Measurements from ENCODE around the gene NPB. TPM values are rescaled to one million over a fixed set of nuclear protein-coding genes. Genes with fewer than 3 reads are reported as not detected.

The NPB gene
- total RNA-seq, 4 donors from 2014 or later = 0.17 to 0.22 TPM; not detected in 2

GRCh38 chr17:81871387-81872230 is 30.4 kb upstream of the NPB start:
- no peak for TF ChIP-seq CTCF (IDR thresholded peaks at IDR 0.05; ENCODE audit: low read depth)

- TF ChIP-seq CTCF (IDR thresholded peaks at IDR 0.05; ENCODE audit: low read depth) = no peak
These were observed 24.5 kb upstream of the NPB start for GRCh38 chr17:81877569-81877968.

DNA sequence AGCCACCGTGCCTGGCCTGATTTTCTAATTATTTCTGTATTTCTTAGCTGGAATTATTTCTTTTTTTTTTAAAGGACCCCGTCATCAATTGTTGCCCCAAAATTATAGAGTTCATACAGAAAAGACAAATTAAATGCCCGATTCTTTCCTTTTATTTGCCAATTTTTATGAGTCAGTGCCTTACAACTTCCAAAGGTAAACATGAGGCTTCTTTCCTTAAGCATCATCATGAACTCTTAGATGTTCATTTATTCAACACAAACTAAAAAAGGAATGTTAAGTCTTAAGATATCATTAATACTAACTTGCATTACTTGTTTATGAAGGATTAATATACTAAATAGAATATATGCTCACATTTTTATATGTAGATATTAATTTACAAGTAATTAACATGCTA is 23.7 kb upstream of the NPB start:
- TF ChIP-seq CTCF (IDR thresholded peaks at IDR 0.05; ENCODE audit: low read depth) = no peak

DNA sequence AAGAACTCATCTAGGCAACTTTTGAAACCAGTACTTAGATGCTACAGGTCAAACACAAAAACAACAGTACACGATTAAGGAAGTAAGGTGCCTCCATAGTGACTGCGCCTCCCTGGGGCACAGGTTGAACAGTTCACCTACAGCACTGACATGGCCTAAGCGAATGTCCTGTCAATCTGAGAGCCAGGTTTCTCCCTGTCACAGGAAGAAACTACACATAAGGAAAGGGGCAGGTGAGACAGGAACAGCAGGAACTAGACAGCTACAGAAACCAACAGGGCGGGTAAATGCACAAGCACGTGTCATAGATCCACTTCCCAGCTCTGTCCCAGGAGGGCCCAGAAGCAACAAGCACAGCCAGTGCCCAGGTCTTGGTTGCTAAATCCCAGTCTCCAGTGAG is 22.9 kb upstream of the NPB start:
- no peak for TF ChIP-seq CTCF (IDR thresholded peaks at IDR 0.05; ENCODE audit: low read depth)

GRCh38 chr17:81884520-81884919 is 17.5 kb upstream of the NPB start:
- TF ChIP-seq CTCF (IDR thresholded peaks at IDR 0.05; ENCODE audit: low read depth) = no peak

GRCh38 chr17:81884968-81885367 is 17.1 kb upstream of the NPB start:
- TF ChIP-seq CTCF (IDR thresholded peaks at IDR 0.05; ENCODE audit: low read depth) = no peak

GRCh38 chr17:81885454-81885853 is 16.6 kb upstream of the NPB start:
- no peak for TF ChIP-seq CTCF (IDR thresholded peaks at IDR 0.05; ENCODE audit: low read depth)

All from subcutaneous adipose tissue (tissue), 4 donors.